HEK293 (cell line): ENCODE measurements around the gene ARL15.

Experiments
- ZBTB21 ChIP-seq: fragments of 450-650 bp; formaldehyde crosslinking; IDR thresholded peaks from 2 replicates; pipeline ENCODE4 v1.5.1; 2017; ENCODE audit warnings: missing biosample characterization, missing genetic modification characterization
- ZBTB7A ChIP-seq: fragments of 450-650 bp; formaldehyde crosslinking; IDR thresholded peaks from 2 replicates; pipeline ENCODE4 v1.5.1; 2016; ENCODE audit warnings: low read depth, missing biosample characterization, missing genetic modification characterization
- ZNF140 ChIP-seq: fragments of 450-650 bp; formaldehyde crosslinking; IDR thresholded peaks from 2 replicates; pipeline ENCODE4 v1.5.1; 2016; ENCODE audit warnings: missing biosample characterization, missing genetic modification characterization
- ZNF202 ChIP-seq: fragments of 450-650 bp; formaldehyde crosslinking; IDR thresholded peaks from 2 replicates; pipeline ENCODE4 v1.5.1; 2016; ENCODE audit warnings: missing biosample characterization, missing genetic modification characterization, borderline replicate concordance
- ZNF48 ChIP-seq: fragments of 450-650 bp; formaldehyde crosslinking; IDR thresholded peaks from 2 replicates; pipeline ENCODE4 v1.5.1; 2016; ENCODE audit warnings: missing biosample characterization, missing genetic modification characterization
- ZNF514 ChIP-seq: fragments of 450-650 bp; formaldehyde crosslinking; IDR thresholded peaks from 2 replicates; pipeline ENCODE4 v1.5.1; 2016; ENCODE audit warnings: missing biosample characterization, missing genetic modification characterization
- ZNF837 ChIP-seq: fragments of 450-650 bp; formaldehyde crosslinking; IDR thresholded peaks from 2 replicates; pipeline ENCODE4 v1.5.1; 2016; ENCODE audit warnings: missing biosample characterization, missing genetic modification characterization
- TF ChIP-seq, protein P1 (sequence below): fragments of 450-650 bp; formaldehyde crosslinking; IDR thresholded peaks from 2 replicates; pipeline ENCODE4 v1.5.1; 2016; ENCODE audit warnings: missing biosample characterization, missing genetic modification characterization
- TF ChIP-seq, protein P2 (sequence below): fragments of 450-650 bp; formaldehyde crosslinking; IDR thresholded peaks from 2 replicates; pipeline ENCODE4 v1.5.1; 2016; ENCODE audit warnings: missing biosample characterization, missing genetic modification characterization
- TF ChIP-seq, protein P3 (sequence below): fragments of 450-650 bp; formaldehyde crosslinking; IDR thresholded peaks from 2 replicates; pipeline ENCODE4 v1.5.1; 2016; ENCODE audit warnings: missing biosample characterization, missing genetic modification characterization
- TF ChIP-seq, protein P4 (sequence below): fragments of 450-650 bp; formaldehyde crosslinking; IDR thresholded peaks from 2 replicates; pipeline ENCODE4 v1.5.1; 2017; ENCODE audit warnings: missing biosample characterization, missing genetic modification characterization
- TF ChIP-seq, protein P5 (sequence below): fragments of 450-650 bp; formaldehyde crosslinking; IDR thresholded peaks from 2 replicates; pipeline ENCODE4 v1.5.1; 2017; ENCODE audit warnings: missing biosample characterization, missing genetic modification characterization

DNA sequence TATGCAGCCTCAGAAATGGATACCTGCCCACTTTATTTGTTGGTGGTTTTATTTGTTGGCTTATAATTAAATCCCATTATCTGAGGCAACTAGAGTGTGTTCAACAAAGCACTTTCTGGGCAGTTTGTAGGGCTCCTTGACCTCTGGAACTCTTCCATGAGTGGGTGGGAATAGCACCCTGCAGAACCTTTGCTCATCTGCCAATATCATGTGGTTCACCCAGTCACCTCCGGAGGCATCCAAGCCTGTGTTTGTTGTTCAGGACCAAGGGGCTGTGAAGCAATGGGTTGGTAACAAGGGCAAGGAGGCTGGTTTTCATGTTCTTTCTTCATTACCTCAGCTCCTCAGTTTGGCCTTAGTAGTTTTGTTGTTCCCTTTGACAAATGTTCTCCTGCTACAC is 436.0 kb downstream of the ARL15 start:
- TF ChIP-seq ZBTB21 (tag by site-specific recombination) = no peak
- TF ChIP-seq, protein P1, sequence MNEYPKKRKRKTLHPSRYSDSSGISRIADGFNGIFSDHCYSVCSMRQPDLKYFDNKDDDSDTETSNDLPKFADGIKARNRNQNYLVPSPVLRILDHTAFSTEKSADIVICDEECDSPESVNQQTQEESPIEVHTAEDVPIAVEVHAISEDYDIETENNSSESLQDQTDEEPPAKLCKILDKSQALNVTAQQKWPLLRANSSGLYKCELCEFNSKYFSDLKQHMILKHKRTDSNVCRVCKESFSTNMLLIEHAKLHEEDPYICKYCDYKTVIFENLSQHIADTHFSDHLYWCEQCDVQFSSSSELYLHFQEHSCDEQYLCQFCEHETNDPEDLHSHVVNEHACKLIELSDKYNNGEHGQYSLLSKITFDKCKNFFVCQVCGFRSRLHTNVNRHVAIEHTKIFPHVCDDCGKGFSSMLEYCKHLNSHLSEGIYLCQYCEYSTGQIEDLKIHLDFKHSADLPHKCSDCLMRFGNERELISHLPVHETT (tag by site-specific recombination) = no peak
- TF ChIP-seq ZNF48 (tag by site-specific recombination) = no peak
- no peak for TF ChIP-seq ZNF837 (tag by site-specific recombination)
- TF ChIP-seq, protein P2, sequence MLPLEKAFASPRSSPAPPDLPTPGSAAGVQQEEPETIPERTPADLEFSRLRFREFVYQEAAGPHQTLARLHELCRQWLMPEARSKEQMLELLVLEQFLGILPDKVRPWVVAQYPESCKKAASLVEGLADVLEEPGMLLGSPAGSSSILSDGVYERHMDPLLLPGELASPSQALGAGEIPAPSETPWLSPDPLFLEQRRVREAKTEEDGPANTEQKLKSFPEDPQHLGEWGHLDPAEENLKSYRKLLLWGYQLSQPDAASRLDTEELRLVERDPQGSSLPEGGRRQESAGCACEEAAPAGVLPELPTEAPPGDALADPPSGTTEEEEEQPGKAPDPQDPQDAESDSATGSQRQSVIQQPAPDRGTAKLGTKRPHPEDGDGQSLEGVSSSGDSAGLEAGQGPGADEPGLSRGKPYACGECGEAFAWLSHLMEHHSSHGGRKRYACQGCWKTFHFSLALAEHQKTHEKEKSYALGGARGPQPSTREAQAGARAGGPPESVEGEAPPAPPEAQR = no peak
- TF ChIP-seq, protein P3, sequence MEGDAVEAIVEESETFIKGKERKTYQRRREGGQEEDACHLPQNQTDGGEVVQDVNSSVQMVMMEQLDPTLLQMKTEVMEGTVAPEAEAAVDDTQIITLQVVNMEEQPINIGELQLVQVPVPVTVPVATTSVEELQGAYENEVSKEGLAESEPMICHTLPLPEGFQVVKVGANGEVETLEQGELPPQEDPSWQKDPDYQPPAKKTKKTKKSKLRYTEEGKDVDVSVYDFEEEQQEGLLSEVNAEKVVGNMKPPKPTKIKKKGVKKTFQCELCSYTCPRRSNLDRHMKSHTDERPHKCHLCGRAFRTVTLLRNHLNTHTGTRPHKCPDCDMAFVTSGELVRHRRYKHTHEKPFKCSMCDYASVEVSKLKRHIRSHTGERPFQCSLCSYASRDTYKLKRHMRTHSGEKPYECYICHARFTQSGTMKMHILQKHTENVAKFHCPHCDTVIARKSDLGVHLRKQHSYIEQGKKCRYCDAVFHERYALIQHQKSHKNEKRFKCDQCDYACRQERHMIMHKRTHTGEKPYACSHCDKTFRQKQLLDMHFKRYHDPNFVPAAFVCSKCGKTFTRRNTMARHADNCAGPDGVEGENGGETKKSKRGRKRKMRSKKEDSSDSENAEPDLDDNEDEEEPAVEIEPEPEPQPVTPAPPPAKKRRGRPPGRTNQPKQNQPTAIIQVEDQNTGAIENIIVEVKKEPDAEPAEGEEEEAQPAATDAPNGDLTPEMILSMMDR (tag by site-specific recombination) = no peak
- no peak for TF ChIP-seq ZBTB7A (tag by site-specific recombination)
- no peak for TF ChIP-seq ZNF202 (tag by site-specific recombination)
- no peak for TF ChIP-seq ZNF514 (tag by site-specific recombination)
- TF ChIP-seq, protein P4, sequence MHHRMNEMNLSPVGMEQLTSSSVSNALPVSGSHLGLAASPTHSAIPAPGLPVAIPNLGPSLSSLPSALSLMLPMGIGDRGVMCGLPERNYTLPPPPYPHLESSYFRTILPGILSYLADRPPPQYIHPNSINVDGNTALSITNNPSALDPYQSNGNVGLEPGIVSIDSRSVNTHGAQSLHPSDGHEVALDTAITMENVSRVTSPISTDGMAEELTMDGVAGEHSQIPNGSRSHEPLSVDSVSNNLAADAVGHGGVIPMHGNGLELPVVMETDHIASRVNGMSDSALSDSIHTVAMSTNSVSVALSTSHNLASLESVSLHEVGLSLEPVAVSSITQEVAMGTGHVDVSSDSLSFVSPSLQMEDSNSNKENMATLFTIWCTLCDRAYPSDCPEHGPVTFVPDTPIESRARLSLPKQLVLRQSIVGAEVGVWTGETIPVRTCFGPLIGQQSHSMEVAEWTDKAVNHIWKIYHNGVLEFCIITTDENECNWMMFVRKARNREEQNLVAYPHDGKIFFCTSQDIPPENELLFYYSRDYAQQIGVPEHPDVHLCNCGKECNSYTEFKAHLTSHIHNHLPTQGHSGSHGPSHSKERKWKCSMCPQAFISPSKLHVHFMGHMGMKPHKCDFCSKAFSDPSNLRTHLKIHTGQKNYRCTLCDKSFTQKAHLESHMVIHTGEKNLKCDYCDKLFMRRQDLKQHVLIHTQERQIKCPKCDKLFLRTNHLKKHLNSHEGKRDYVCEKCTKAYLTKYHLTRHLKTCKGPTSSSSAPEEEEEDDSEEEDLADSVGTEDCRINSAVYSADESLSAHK (tag by site-specific recombination) = no peak
- TF ChIP-seq, protein P5, sequence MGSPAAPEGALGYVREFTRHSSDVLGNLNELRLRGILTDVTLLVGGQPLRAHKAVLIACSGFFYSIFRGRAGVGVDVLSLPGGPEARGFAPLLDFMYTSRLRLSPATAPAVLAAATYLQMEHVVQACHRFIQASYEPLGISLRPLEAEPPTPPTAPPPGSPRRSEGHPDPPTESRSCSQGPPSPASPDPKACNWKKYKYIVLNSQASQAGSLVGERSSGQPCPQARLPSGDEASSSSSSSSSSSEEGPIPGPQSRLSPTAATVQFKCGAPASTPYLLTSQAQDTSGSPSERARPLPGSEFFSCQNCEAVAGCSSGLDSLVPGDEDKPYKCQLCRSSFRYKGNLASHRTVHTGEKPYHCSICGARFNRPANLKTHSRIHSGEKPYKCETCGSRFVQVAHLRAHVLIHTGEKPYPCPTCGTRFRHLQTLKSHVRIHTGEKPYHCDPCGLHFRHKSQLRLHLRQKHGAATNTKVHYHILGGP (tag by site-specific recombination) = no peak
- no peak for TF ChIP-seq ZNF140 (tag by site-specific recombination)
